Measurements from ENCODE around the gene IQCN. TPM values are rescaled to one million over a fixed set of nuclear protein-coding genes. Genes with fewer than 3 reads are reported as not detected.

IQCN gene
- total RNA-seq, 3 donors from 2014 or later (not counting 1 experiment from before 2014, with no cell fraction given), result 13.7 to 19.4 (median 15.6) TPM

GRCh38 chr19:18281082-18282020, 7.1 kb upstream of the IQCN start, which contains the start of gene JUND:
Gene JUND (minus strand): TSS chr19:18281622. CDS start chr19:18281484, 138 bp downstream.
- H3K27me3 Mint-ChIP-seq (ENCODE audit: low read depth in 2 of 2), result peaks cover 0 to 6% of the 10 kb centered on the region in 2 donors
- no peaks in the 10 kb centered on the region for H3K9me3 Mint-ChIP-seq
- H3K27ac Mint-ChIP-seq, result peak within 1 kb of the TSS; percentile 97 to 99
- under 1% methylated on average over 138 of the region's 138 CpGs for WGBS (ENCODE audit: insufficient coverage)
- peak within 1 kb of the TSS; percentile 99 for H3K4me3 Mint-ChIP-seq
- peaks cover 12% of the 10 kb centered on the region for H3K36me3 Mint-ChIP-seq
- Histone ChIP-seq H3K9me3 (ENCODE audit: control insufficient read depth, insufficient read depth, low read length) (no peaks in the 10 kb centered on the region), H3K36me3 (ENCODE audit: control insufficient read depth, insufficient read depth, low read length) (peaks cover 17% of the 10 kb centered on the region), H3K4me1 (ENCODE audit: control insufficient read depth, insufficient read depth, low read length) (peaks cover 40% of the 10 kb centered on the region), H3K27ac (ENCODE audit: low read length) (peak within 1 kb of the TSS; percentile 100), H3K4me3 (ENCODE audit: low read length) (peak within 1 kb of the TSS; percentile 92), H3K27me3 (ENCODE audit: control insufficient read depth, insufficient read depth, low read length) (no peaks in the 10 kb centered on the region)
- ATAC-seq, result peak; percentile 57 to 82 (median 67)
- peaks cover 38 to 52% of the 10 kb centered on the region in 2 donors for H3K4me1 Mint-ChIP-seq
- intact Hi-C loops (cut with micrococcal nuclease), result loop anchor here (1.0 kb wide), 1 partner anchor 9 kb away; no protein-coding TSS in a partner anchor
- no peak for TF ChIP-seq CTCF (IDR thresholded peaks at IDR 0.05)
- DNase-seq, result peak; percentile 98 to 99

- H3K9me3 ChIP-seq (ENCODE audit: control insufficient read depth, insufficient read depth, low read length), result no peaks in the 10 kb centered on the region
- no peaks in the 10 kb centered on the region for H3K27me3 ChIP-seq (ENCODE audit: control insufficient read depth, insufficient read depth, low read length)
- Mint-ChIP-seq H3K27me3 (ENCODE audit: low read depth in 2 of 2) (peaks cover 0 to 6% of the 10 kb centered on the region in 2 donors), H3K4me1 (peaks cover 31 to 50% of the 10 kb centered on the region in 2 donors), H3K36me3 (peaks cover 12% of the 10 kb centered on the region), H3K4me3 (peak overlapping the region; percentile 99), H3K27ac (peak overlapping the region; percentile 97 to 99), H3K9me3 (no peaks in the 10 kb centered on the region)
- DNase-seq, result peak; percentile 77 to 91
- WGBS (ENCODE audit: insufficient coverage), result under 1% methylated on average over 111 of the region's 111 CpGs
- intact Hi-C loops (cut with micrococcal nuclease), result loop anchor here (1.0 kb wide), 1 partner anchor 10 kb away; no protein-coding TSS in a partner anchor
- H3K4me3 ChIP-seq (ENCODE audit: low read length), result peak overlapping the region; percentile 92
- peaks cover 46% of the 10 kb centered on the region for H3K4me1 ChIP-seq (ENCODE audit: control insufficient read depth, insufficient read depth, low read length)
- peak overlapping the region; percentile 100 for H3K27ac ChIP-seq (ENCODE audit: low read length)
- TF ChIP-seq CTCF (IDR thresholded peaks at IDR 0.05), result no peak
- peak; percentile 5 to 22 (median 6) for ATAC-seq
- peaks cover 21% of the 10 kb centered on the region for H3K36me3 ChIP-seq (ENCODE audit: control insufficient read depth, insufficient read depth, low read length)
These were observed 6.2 kb upstream of the IQCN start for GRCh38 chr19:18280247-18281081.

GRCh38 chr19:18279516-18280246, 5.4 kb upstream of the IQCN start:
- no peaks in the 10 kb centered on the region for H3K27me3 ChIP-seq (ENCODE audit: control insufficient read depth, insufficient read depth, low read length)
- H3K4me3 ChIP-seq (ENCODE audit: low read length), result peak overlapping the region; percentile 92
- intact Hi-C loops (cut with micrococcal nuclease), result loop anchor here (1.0 to 5.0 kb wide), 5 partner anchors 25 to 138 kb away; partner anchors contain the start of genes LSM4, MPV17L2 and SSBP4
- peak; percentile 75 for TF ChIP-seq CTCF (IDR thresholded peaks at IDR 0.05)
- Mint-ChIP-seq H3K27me3 (ENCODE audit: low read depth in 2 of 2) (peaks cover 0 to 6% of the 10 kb centered on the region in 2 donors), H3K36me3 (peaks cover 12% of the 10 kb centered on the region), H3K27ac (peak overlapping the region; percentile 97 to 99), H3K4me3 (peak overlapping the region; percentile 99), H3K9me3 (no peaks in the 10 kb centered on the region), H3K4me1 (peaks cover 24 to 46% of the 10 kb centered on the region in 2 donors)
- H3K36me3 ChIP-seq (ENCODE audit: control insufficient read depth, insufficient read depth, low read length), result peaks cover 27% of the 10 kb centered on the region
- under 1% methylated on average over 41 of the region's 55 CpGs for WGBS (ENCODE audit: insufficient coverage)
- peak; percentile 20 to 58 (median 35) for ATAC-seq
- no peaks in the 10 kb centered on the region for H3K9me3 ChIP-seq (ENCODE audit: control insufficient read depth, insufficient read depth, low read length)
- H3K27ac ChIP-seq (ENCODE audit: low read length), result peak overlapping the region; percentile 100
- peaks cover 48% of the 10 kb centered on the region for H3K4me1 ChIP-seq (ENCODE audit: control insufficient read depth, insufficient read depth, low read length)
- DNase-seq, result peak; percentile 86 to 96
